ENCODE results near the gene S100A4.
"Not testable (repeated sequence)": the region's sequence is repeated elsewhere in the genome, so short reads cannot be mapped to it uniquely, and the experiment has no call there.

The S100A4 gene

DNA sequence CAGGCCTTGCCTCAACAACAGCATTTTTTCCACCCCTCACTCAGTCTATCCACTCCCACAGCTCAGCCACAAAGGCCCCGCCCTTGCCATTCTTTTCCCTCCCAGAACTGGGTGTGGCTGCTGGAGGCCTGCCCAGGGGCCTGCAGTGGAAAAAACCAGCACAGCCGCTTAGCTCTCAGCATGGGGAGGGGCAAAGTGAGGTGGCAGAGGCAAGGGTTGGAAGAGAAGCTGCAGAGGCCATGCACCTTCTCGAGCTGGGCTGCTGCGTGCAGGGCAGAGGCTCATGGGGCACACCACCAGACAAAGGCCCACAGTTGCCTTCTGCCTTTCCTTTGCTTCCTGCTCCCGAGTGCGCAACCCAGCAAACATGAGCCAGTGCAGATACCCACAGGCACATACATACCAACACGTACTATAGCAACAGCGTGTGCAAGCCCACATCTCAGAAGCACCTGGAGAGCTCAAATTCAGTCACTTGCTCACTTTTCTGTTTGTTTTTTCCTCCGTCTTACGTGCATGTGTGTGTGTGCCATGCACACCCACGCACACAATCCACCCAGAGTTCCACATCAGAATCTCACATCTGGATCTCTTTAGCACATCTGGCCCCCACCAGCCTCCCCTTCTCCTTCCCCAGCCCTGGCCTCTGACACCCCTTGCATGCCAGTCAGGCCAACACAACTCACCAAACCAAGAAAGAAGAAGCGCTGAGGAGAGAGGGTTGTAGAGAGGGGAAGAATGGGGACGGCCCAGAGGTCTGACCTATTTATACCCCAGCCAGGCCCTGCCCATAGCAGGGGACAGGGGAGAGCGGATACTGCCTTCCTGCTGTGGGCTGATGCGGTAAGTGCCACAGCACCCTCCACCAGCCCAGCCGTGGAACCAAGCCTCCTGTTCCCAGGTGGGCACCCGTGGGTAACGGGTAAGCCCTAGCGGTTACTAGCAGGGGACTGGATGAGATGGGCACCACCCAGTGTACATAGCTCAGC, at the start of gene S100A4:
S100A4 (minus strand) TSS at position 740 of the 989 bp plus-strand sequence. CDS start 1,012 bp downstream, outside the sequence.
- H3K4me3 ChIP-seq (replicated peaks in 1 of 2; ENCODE audit: low read depth in 2 of 2, low read length in 2 of 2): peak within 1 kb of the TSS; percentile 12 to 22
- DNase-seq (ENCODE audit: low read depth in 2 of 2): peak; percentile 88 to 96
- TF ChIP-seq, protein P1, sequence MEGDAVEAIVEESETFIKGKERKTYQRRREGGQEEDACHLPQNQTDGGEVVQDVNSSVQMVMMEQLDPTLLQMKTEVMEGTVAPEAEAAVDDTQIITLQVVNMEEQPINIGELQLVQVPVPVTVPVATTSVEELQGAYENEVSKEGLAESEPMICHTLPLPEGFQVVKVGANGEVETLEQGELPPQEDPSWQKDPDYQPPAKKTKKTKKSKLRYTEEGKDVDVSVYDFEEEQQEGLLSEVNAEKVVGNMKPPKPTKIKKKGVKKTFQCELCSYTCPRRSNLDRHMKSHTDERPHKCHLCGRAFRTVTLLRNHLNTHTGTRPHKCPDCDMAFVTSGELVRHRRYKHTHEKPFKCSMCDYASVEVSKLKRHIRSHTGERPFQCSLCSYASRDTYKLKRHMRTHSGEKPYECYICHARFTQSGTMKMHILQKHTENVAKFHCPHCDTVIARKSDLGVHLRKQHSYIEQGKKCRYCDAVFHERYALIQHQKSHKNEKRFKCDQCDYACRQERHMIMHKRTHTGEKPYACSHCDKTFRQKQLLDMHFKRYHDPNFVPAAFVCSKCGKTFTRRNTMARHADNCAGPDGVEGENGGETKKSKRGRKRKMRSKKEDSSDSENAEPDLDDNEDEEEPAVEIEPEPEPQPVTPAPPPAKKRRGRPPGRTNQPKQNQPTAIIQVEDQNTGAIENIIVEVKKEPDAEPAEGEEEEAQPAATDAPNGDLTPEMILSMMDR (IDR thresholded peaks at IDR 0.05; ENCODE audit: low read depth, low read length): no peak

DNA sequence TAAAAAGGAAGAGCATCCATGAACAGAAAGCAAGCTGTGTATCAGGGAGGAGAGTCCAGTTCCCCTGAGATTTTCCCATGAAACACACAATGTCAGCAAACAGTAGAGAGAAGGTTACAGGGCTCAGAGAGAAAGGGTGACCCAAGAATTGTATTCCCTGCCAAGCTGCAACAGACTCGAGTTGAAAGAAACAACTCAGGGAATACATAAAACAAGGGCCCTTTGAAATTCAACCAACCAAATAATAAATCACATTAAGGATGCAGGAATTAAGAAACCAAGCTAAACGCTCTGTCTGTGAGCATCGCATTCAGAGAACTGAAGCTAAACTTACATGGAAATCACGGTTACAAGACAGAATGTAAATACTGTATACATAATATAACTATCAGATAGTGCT, 47.1 kb upstream of the S100A4 start:
- no peak overlapping the region for H3K4me3 ChIP-seq (replicated peaks in 1 of 2; ENCODE audit: low read depth in 2 of 2, low read length in 2 of 2)
- no peak for DNase-seq (ENCODE audit: low read depth in 2 of 2)
- TF ChIP-seq, protein P1 (IDR thresholded peaks at IDR 0.05; ENCODE audit: low read depth, low read length): no peak

DNA sequence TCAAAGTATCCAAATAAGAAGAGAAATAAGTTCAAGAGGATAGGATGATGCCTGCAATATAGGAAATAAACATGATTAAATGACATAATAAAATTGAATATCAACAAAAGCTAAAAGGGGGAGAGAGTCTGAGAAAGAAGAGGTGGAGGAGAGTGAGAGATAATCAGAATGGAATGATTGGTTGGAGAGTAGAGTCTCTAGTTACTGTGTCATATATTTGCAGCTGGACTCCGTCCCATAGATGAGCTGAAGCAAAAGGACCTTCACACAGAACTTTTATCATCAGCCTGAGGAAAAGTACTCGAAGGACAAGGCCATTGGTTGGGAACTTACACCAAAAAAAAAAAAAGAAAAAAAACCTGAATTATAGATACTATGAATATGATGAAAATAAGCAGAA, 42.9 kb upstream of the S100A4 start:
- TF ChIP-seq, protein P1 (IDR thresholded peaks at IDR 0.05; ENCODE audit: low read depth, low read length): no peak
- no peak for DNase-seq (ENCODE audit: low read depth in 2 of 2)
- H3K4me3 ChIP-seq (replicated peaks in 1 of 2; ENCODE audit: low read depth in 2 of 2, low read length in 2 of 2): no peak overlapping the region

DNA sequence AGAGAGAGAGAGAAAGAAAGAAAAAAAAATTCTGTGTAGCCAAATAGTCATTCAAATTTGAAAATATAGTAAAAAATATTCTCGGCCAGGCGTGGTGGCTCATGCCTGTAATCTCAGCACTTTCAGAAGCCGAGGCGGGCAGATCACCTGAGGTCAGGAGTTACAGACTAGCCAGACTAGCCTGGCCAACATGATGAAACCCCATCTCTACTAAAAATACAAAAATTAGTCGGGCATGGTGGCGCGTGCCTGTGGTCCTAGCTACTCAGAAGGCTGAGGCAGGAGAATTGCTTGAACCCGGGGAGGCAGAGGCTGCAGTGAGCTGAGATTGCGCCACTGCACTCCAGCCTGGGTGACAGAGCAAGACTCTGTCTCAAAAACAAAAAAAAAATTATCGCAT, 42.4 kb upstream of the S100A4 start:
- not testable (repeated sequence) for H3K4me3 ChIP-seq (replicated peaks in 1 of 2; ENCODE audit: low read depth in 2 of 2, low read length in 2 of 2); DNase-seq (ENCODE audit: low read depth in 2 of 2)

DNA sequence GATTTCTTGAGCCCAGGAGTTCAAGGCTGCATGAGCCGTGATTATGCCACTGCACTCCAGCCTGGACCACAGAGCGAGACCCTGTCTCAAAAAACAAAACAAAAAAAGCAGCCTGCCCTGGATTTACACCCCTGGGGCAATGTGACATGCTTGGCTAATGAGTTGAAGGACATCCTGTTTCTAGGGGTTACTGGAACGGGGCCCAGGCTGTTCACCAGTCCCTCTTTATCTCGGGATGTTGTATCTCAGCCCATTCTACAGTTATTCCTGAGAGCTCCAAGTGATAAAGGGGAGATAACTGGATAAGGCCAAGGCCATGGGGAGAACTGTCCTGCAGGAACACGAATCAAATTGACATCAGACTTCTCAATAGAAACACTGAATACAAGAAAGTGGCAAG, 41.7 kb upstream of the S100A4 start:
- TF ChIP-seq, protein P1 (IDR thresholded peaks at IDR 0.05; ENCODE audit: low read depth, low read length): no peak
- no peak for DNase-seq (ENCODE audit: low read depth in 2 of 2)
- H3K4me3 ChIP-seq (replicated peaks in 1 of 2; ENCODE audit: low read depth in 2 of 2, low read length in 2 of 2): no peak overlapping the region

DNA sequence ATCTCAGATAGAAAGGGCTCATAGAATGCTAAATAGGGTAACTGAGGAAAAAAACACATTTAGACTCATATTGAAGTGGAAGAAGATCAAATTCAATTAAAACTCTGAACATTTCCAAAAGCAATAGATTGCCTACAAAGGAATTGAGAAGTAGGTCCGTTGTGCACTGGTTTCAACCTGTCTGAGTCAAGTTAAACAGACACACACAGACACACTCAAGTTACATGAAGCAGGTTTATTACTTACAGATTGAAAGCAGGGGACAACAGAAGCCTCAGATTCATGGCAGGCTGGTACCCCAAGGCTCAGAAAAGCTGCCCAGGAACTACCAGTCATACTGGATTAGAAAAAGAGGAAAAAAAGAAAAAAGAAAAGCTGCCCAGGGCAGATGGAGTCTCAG, 40.7 kb upstream of the S100A4 start:
- TF ChIP-seq, protein P1 (IDR thresholded peaks at IDR 0.05; ENCODE audit: low read depth, low read length): no peak
- DNase-seq (ENCODE audit: low read depth in 2 of 2): no peak
- no peak overlapping the region for H3K4me3 ChIP-seq (replicated peaks in 1 of 2; ENCODE audit: low read depth in 2 of 2, low read length in 2 of 2)

DNA sequence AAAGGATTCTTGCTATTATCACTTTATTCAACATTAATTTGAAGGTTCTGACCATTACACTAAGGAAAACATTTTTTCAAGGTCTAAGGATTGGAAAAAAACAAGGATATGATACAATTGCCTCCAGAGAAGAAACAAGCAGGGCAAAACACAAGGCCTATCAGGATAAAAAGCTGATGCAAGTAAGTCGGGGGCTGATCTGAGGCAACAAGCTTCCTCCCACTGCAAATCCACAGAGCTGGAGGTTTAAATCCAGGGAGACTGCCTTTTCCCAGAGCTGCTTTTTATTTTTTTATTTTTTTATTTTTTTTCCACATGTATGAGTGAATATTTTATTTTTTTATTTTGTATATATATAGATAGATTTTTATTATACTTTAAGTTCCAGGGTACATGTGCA, 39.4 kb upstream of the S100A4 start:
- no peak for DNase-seq (ENCODE audit: low read depth in 2 of 2)
- H3K4me3 ChIP-seq (replicated peaks in 1 of 2; ENCODE audit: low read depth in 2 of 2, low read length in 2 of 2): no peak overlapping the region
- TF ChIP-seq, protein P1 (IDR thresholded peaks at IDR 0.05; ENCODE audit: low read depth, low read length): no peak
